Measurements from ENCODE around the gene PIGR.

PIGR gene

GRCh38 chr1:206909161-206909882 is 36.9 kb downstream of the PIGR start:
- DNase-seq (ENCODE audit: low spot score) = no peak

GRCh38 chr1:206908038-206908437 is 38.2 kb downstream of the PIGR start:
- DNase-seq (ENCODE audit: low spot score) = no peak

DNA sequence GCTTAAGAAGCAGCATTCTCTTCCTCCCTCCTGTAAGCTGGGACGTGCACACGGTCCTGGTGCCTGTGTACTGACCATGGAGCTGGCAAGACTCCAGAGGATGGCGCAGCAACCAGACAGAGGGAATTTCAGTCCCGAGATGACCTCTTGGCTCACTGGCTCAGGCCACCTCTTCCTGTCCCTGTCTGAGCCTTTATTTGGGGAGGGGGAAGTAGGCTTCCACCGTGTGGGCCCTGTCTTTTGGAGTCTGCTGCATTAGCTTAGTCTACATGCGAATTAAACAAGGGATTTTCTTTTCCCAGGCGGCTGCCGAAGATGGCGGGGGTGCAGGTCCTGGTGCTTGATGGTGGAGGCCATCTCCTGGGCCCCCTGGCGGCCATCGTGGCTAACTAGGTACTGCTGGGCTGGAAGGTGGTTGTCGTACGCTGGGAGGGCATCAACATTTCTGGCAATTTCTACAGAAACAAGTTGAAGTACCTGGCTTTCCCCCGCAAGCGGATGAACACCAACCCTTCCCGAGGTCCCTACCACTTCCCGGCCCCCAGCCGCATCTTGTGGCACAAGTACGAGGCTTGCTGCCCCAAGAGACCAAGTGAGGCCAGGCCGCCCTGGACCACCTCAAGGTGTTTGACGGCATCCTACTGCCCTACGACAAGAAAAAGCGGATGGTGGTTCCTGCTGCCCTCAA is 38.8 kb downstream of the PIGR start:
- no peak for DNase-seq (ENCODE audit: low spot score)

GRCh38 chr1:206905295-206906164 is 40.7 kb downstream of the PIGR start:
- no peak for DNase-seq (ENCODE audit: low spot score)

GRCh38 chr1:206904423-206905142 is 41.7 kb downstream of the PIGR start:
- DNase-seq (ENCODE audit: low spot score) = no peak

DNA sequence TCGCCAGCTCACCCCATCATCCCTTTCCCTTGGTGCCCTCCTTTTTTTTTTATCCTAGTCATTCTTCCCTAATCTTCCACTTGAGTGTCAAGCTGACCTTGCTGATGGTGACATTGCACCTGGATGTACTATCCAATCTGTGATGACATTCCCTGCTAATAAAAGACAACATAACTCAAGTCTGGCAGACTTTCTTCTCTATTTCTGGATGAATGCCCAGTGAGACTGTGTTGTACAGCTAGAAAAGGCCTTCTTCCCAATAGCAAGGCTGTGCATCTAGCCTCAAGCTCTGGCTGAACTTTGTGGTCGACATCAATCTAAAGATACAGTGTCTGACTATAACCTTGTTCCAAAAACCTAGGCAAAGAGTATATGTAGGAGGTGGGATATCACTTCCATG is 42.6 kb downstream of the PIGR start:
- no peak for DNase-seq (ENCODE audit: low spot score)

GRCh38 chr1:206902702-206903101 is 43.6 kb downstream of the PIGR start:
- no peak for DNase-seq (ENCODE audit: low spot score)

DNA sequence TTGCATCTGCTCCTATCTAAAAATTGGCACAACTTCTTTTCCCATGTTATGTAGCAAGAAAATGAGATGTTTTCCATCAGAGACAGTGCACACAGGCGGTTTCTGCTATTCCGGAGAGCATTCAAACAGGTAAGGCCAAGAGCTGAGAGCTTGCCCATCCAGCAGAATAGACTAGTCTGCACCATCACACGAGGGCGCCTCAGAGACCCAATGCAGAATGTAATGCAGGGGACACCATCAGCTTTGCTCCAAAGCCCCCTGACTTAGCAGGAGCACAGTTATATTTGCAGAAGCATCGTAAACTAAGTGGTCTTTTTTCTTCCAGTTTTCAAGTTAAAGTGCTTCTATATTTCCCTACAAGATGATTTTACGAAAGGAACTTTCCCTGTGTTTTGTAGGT is 44.3 kb downstream of the PIGR start:
- DNase-seq (ENCODE audit: low spot score) = no peak

DNA sequence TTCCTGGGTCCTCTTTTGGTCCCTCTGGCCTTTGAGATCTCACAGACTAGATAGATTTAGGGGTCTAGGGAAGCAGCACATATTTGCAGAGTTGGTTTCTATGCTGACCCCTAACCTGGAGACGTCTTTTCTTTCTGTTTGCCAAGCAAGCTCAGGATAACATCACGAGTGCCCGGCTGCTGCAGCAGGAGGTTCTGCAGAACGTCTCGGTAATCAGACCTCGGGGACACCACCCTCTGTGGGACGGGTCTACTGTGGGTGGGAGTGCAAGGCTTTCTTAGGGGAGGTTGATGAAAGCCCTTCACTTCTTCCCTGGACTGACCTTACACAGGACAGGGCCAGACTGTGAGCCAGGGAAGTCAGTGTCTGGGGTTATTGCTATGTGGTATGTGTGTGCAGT is 46.1 kb downstream of the PIGR start:
- no peak for DNase-seq (ENCODE audit: low spot score)

- no peak for DNase-seq (ENCODE audit: low spot score)
Measured at GRCh38 chr1:206899717-206900116, 46.5 kb downstream of the PIGR start.

DNA sequence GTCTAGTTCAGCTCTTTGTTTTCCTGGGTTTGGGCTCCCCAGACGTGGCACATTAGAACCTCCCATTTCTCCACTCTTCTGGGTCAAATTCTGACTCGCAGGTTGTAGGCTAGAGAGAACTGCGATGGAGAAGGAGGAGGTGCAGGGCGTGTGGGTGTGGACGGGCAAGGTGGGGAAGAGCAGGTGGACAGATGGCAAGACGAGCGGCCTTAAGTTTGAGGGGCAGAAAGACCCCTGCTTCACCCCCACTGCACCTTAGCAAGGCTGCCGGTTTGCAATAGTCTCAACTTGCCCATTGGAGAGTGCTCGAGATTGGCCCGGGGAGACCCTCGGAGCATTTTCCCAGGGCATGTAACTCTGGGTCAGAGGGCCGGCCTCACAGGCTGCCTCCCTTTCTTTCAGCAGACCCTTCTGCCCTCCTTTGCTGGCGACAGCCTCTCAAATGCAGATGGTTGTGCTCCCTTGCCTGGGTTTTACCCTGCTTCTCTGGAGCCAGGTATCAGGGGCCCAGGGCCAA is 47.3 kb downstream of the PIGR start:
- no peak for DNase-seq (ENCODE audit: low spot score)

DNA sequence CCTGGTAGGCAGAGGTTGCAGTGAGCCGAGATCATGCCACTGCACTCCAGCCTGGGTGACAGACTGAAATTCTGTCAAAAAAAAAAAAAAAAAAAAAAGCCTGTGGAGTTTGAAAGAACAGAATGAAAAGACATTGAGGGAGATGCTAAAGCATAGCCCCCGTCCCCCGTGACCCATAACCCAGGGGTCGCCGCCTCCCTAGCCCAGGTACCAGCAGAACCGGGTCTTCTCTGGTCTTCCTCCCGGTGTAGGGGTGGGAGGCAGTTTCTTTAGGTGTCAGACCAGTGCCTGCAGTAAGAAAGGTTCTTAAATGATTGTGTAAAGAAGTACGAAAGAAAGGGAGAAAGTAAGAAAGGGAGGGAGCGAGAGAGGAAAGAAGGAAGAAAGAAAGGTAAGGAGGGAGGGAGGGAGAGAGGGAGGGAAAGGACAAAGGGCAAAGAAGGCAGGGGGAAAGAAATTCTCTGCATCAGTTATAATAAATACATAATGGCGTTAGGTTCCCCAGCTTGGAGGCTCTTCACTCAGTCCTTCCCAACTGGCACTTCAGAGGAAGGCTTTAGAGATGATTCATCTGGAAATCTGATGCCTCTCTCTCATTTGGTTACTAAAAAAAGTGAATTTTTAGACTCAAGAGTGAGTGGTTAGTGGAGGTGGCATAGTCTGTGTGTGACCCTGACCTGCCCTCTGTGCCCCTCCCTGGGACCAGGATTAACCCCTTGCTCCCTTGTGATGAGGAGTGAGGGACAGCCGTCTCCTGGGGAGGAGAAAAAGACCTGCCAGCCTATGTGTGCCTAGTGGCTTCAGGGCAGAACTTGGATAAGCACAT is 48.0 kb downstream of the PIGR start:
- DNase-seq (ENCODE audit: low spot score) = no peak

- DNase-seq (ENCODE audit: low spot score) = no peak
Measured at GRCh38 chr1:206897175-206897574, 49.1 kb downstream of the PIGR start, which contains the start of gene IL24. IL24 (plus strand) TSS chr1:206897443; CDS start chr1:206897833, 390 bp downstream.

DNA sequence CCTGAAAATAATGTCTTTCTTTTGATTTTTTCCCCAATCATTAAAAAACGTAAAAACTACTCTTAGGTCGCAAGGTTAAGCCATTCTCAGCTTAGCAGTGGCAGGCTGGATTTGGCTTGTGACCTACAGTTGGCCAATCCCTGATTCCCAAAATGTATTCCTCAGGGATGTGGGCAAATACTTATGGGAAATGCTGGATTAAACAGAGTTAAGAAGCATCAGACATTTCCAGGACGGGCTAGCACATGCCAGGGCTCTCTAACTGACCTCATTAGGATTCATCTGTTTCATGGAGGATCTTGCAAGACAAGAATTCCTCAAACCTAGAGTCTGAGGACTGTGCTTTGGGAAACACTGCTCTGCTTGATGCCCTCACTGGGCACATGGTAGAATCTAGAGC is 50.0 kb downstream of the PIGR start:
- DNase-seq (ENCODE audit: low spot score) = no peak

- no peak for DNase-seq (ENCODE audit: low spot score)
Measured at GRCh38 chr1:206895837-206896242, 50.4 kb downstream of the PIGR start.

DNA sequence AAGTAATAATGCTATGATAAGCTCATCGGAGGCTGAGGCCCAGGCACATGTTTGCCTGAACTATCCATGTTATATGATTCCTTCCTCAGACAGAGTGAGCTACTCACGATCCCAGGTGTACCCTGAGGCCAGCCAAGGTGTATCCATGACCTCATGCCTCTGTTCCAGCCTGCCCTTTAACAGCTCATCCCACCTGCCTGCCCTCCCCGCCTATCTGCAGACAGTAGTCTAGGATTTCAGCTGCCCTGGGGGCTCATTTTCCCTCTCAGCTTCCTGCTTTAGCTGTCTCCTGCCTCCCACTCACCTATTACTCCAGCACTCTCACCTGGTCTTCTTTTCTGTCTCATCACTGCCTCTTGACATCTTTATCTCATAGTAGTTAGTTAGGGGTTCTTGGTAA is 50.9 kb downstream of the PIGR start:
- no peak for DNase-seq (ENCODE audit: low spot score)

- no peak for DNase-seq (ENCODE audit: low spot score)
Measured at GRCh38 chr1:206893380-206893779, 52.9 kb downstream of the PIGR start.

GRCh38 chr1:206892351-206892984 is 53.8 kb downstream of the PIGR start:
- no peak for DNase-seq (ENCODE audit: low spot score)

DNA sequence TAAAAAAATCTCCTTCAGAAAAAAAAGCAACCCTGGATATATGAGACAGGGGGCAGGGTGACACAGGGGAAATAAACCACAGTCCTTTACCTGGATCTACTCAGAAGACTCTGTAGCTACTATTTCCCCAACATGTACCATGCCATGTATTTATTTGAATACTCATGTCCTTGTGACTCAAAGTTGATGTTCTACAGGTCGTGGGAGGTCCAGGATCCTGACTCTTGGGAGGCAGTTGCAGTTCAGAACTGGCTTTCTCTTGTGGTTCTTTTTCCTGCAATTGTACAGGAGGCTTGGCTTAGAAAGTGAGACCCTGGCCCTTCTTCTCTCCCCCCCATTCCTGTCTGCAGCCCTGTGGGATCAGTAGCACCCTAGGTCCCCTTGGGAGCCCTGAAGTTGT is 54.9 kb downstream of the PIGR start:
- no peak for DNase-seq (ENCODE audit: low spot score)
